Skeletal muscle tissue (tissue), 5 donors: ENCODE measurements around the gene ENO2. TPM values are rescaled to one million over a fixed set of nuclear protein-coding genes. Genes with fewer than 3 reads are reported as not detected.

ENCODE experiments used
- H3K27ac ChIP-seq: one replicate; pipeline ENCODE4 v1.7.0; 2013; ENCODE audit warnings: mild to moderate bottlenecking, low read depth, low read length, inconsistent platforms
- H3K27me3 ChIP-seq, 3 donors: one replicate each; pipeline ENCODE4 v1.7.0; 2013; ENCODE audit warnings: low read length in 3 of 3; ENCODE audit not compliant: control insufficient read depth in 3 of 3, insufficient read depth in 3 of 3
- H3K36me3 ChIP-seq, 3 donors: one replicate each; pipeline ENCODE4 v1.7.0; 2013; ENCODE audit warnings: low read length in 3 of 3; ENCODE audit not compliant: control insufficient read depth in 3 of 3, insufficient read depth in 3 of 3
- H3K4me1 ChIP-seq, 3 donors: one replicate each; pipeline ENCODE4 v1.7.0; 2013; ENCODE audit warnings: low read length in 3 of 3, mild to moderate bottlenecking in 3 of 3; ENCODE audit not compliant: control insufficient read depth in 3 of 3, insufficient read depth in 3 of 3
- H3K4me3 ChIP-seq, 3 donors: one replicate each; pipeline ENCODE4 v1.7.0; 2013; ENCODE audit warnings: low read length in 3 of 3
- H3K9ac ChIP-seq, 3 donors: one replicate each; pipeline ENCODE4 v1.7.0; 2013; ENCODE audit warnings: low read length in 3 of 3, mild to moderate bottlenecking in 3 of 3, moderate library complexity in 2 of 3, low read depth in 1 of 3
- H3K9me3 ChIP-seq, 3 donors: one replicate each; pipeline ENCODE4 v1.7.0; 2013; ENCODE audit warnings: low read length in 3 of 3; ENCODE audit not compliant: control insufficient read depth in 3 of 3
- small RNA-seq: library from RNA; depleted of rRNA; stranded (forward); fragments of <200 nt; gene quantifications from one replicate; pipeline ENCODE3, GENCODE V24; 2014
- total RNA-seq: library from RNA; depleted of rRNA; stranded (reverse); fragments of >200 nt; gene quantifications from one replicate; pipeline ENCODE4 v1.2.3, GENCODE V29; 2014
- donor health status: Osteomylitis.

The ENO2 gene
- total RNA-seq, 1 donor from 2014 or later = 2.6 TPM

- Histone ChIP-seq H3K4me1 (peaks cover 42 to 47% (median 45%) of the 10 kb centered on the region in 3 donors), H3K27ac (peak overlapping the region; percentile 74), H3K9me3 (no peaks in the 10 kb centered on the region)
These were observed 51.3 kb downstream of the ENO2 start for GRCh38 chr12:6965714-6966113.

GRCh38 chr12:6966351-6966750 is 52.0 kb downstream of the ENO2 start:
- Histone ChIP-seq H3K4me1 (peaks cover 36 to 45% (median 42%) of the 10 kb centered on the region in 3 donors), H3K9me3 (no peaks in the 10 kb centered on the region), H3K27ac (no peak overlapping the region), H3K27me3 (no peaks in the 10 kb centered on the region), H3K36me3 (peaks cover 32 to 43% (median 42%) of the 10 kb centered on the region in 3 donors), H3K4me3 (no peak overlapping the region), H3K9ac (no peak overlapping the region)

More at GRCh38 chr12:6965714-6966113, 51.3 kb downstream of the ENO2 start:
- no peak overlapping the region for H3K9ac ChIP-seq
- no peak overlapping the region for H3K4me3 ChIP-seq
- H3K27me3 ChIP-seq = no peaks in the 10 kb centered on the region
- peaks cover 32 to 43% (median 42%) of the 10 kb centered on the region in 3 donors for H3K36me3 ChIP-seq

GRCh38 chr12:6967651-6968100 is 53.3 kb downstream of the ENO2 start:
- peaks cover 32 to 43% (median 42%) of the 10 kb centered on the region in 3 donors for H3K36me3 ChIP-seq
- H3K9ac ChIP-seq = no peak overlapping the region
- no peaks in the 10 kb centered on the region for H3K27me3 ChIP-seq
- H3K4me1 ChIP-seq = peaks cover 25 to 44% (median 38%) of the 10 kb centered on the region in 3 donors
- H3K27ac ChIP-seq = no peak overlapping the region
- H3K4me3 ChIP-seq = no peak overlapping the region
- H3K9me3 ChIP-seq = no peaks in the 10 kb centered on the region

GRCh38 chr12:6968426-6968825 is 54.0 kb downstream of the ENO2 start:
- Histone ChIP-seq H3K4me1 (peaks cover 25 to 46% (median 38%) of the 10 kb centered on the region in 3 donors), H3K27ac (no peak overlapping the region), H3K36me3 (peaks cover 32 to 43% (median 42%) of the 10 kb centered on the region in 3 donors), H3K27me3 (no peaks in the 10 kb centered on the region), H3K9me3 (no peaks in the 10 kb centered on the region), H3K9ac (peak overlapping the region in 2 of 3 donors; percentile 8 to 97), H3K4me3 (peak overlapping the region in 1 of 3 donors; percentile 100)

- H3K4me3 ChIP-seq = peak overlapping the region; percentile 89 to 100 (median 94)
- H3K27ac ChIP-seq = peak overlapping the region; percentile 89
- H3K9ac ChIP-seq = peak overlapping the region; percentile 87 to 97 (median 95)
- peaks cover 19 to 41% (median 27%) of the 10 kb centered on the region in 3 donors for H3K4me1 ChIP-seq
- peaks cover 43 to 54% (median 47%) of the 10 kb centered on the region in 3 donors for H3K36me3 ChIP-seq
- H3K27me3 ChIP-seq = no peaks in the 10 kb centered on the region
- H3K9me3 ChIP-seq = no peaks in the 10 kb centered on the region
These were observed 55.7 kb downstream of the ENO2 start for GRCh38 chr12:6970096-6970527.

Small RNA genes lying within 50 kb of the gene (small RNA-seq; reads per million reads assigned to genes)
- 19.2 reads per million, percentile 93 among the genes with 10 or more reads in this experiment for gene MIR141
- gene MIR200C = 2.2 reads per million, percentile 86 among the genes with 10 or more reads in this experiment
- not detected for gene RNU7-1
- gene SCARNA12 = 0.09 reads per million

Other genes starting within 250 kb of the ENO2 start
- 8.4 TPM for gene ZNF384, start 225.2 kb upstream of the ENO2 start, total RNA-seq
- under 0.01 TPM for gene PIANP, start 213.8 kb upstream of the ENO2 start, total RNA-seq
- 30.8 TPM for gene COPS7A, start 190.5 kb upstream of the ENO2 start, total RNA-seq
- 73.6 TPM for gene MLF2, start 161.4 kb upstream of the ENO2 start, total RNA-seq
- 40.2 TPM for gene PTMS, start 148.2 kb upstream of the ENO2 start, total RNA-seq
- gene LAG3, start 142.1 kb upstream of the ENO2 start, total RNA-seq = not detected
- gene CD4, start 125.1 kb upstream of the ENO2 start, total RNA-seq = 6.8 TPM
- 8.9 TPM for gene GPR162, start 92.8 kb upstream of the ENO2 start, total RNA-seq
- 19.8 TPM for gene P3H3, start 86.2 kb upstream of the ENO2 start, total RNA-seq
- 3.7 TPM for gene GNB3, start 73.7 kb upstream of the ENO2 start, total RNA-seq
- gene CDCA3, start 63.3 kb upstream of the ENO2 start, total RNA-seq = 3.1 TPM
- 61.6 TPM for gene USP5, start 62.4 kb upstream of the ENO2 start, total RNA-seq
- gene TPI1, start 47.0 kb upstream of the ENO2 start, total RNA-seq = 1,878 TPM
- 3.1 TPM for gene SPSB2, start 41.3 kb upstream of the ENO2 start, total RNA-seq
- gene LRRC23, start 9.8 kb upstream of the ENO2 start, total RNA-seq = 12.5 TPM
- gene ATN1, start 13.4 kb downstream of the ENO2 start, total RNA-seq = 7.3 TPM
- not detected for gene RNU7-1, start 29.2 kb downstream of the ENO2 start, total RNA-seq
- gene C12orf57, start 29.4 kb downstream of the ENO2 start, total RNA-seq = 205 TPM
- gene PTPN6, start 36.8 kb downstream of the ENO2 start, total RNA-seq = 7.8 TPM
- 273 TPM for gene PHB2, start 56.1 kb downstream of the ENO2 start, total RNA-seq
- gene EMG1, start 56.3 kb downstream of the ENO2 start, total RNA-seq = 28.2 TPM
- gene LPCAT3, start 103.9 kb downstream of the ENO2 start, total RNA-seq = 14.6 TPM
- gene C1S, start 146.1 kb downstream of the ENO2 start, total RNA-seq = 89.8 TPM
- gene C1R, start 177.9 kb downstream of the ENO2 start, total RNA-seq = 76.7 TPM
- 10.4 TPM for gene C1RL, start 194.6 kb downstream of the ENO2 start, total RNA-seq
- gene RBP5, start 214.3 kb downstream of the ENO2 start, total RNA-seq = not detected
- gene CLSTN3, start 215.8 kb downstream of the ENO2 start, total RNA-seq = 15.1 TPM